ENCODE data around the gene ITGA8.

ITGA8 gene

GRCh38 chr10:15738270-15738925 lies 18.7 kb upstream of the ITGA8 start:
- Histone ChIP-seq H3K79me2 (ENCODE audit: insufficient read depth, low read length) (no peaks in the 10 kb centered on the region), H2AFZ (ENCODE audit: low read length) (no peak overlapping the region), H3K9me2 (ENCODE audit: low read depth, low read length) (no peaks in the 10 kb centered on the region), H3K4me2 (ENCODE audit: low read length) (no peak overlapping the region), H3K4me1 (ENCODE audit: insufficient read depth, low read length, severe bottlenecking) (no peaks in the 10 kb centered on the region), H3K9me3 (ENCODE audit: low read length) (no peaks in the 10 kb centered on the region), H3K9ac (ENCODE audit: low read length) (no peak overlapping the region), H3K27ac (ENCODE audit: low read depth, low read length, poor library complexity, severe bottlenecking) (no peak overlapping the region), H3K4me3 (ENCODE audit: low read depth, low read length, poor library complexity, severe bottlenecking) (no peak overlapping the region), H4K20me1 (ENCODE audit: insufficient read depth, low read length) (no peaks in the 10 kb centered on the region), H3F3A (ENCODE audit: insufficient read depth, low read length) (no peaks in the 10 kb centered on the region), H3K27me3 (ENCODE audit: insufficient read depth, low read length) (no peaks in the 10 kb centered on the region; the same call in 1 of the 2 replicates), H3K36me3 (ENCODE audit: insufficient read depth, low read length) (no peaks in the 10 kb centered on the region)
- TF ChIP-seq EZH2 (IDR thresholded peaks at IDR 0.05; ENCODE audit: borderline replicate concordance, low read length) = no peak
- TF ChIP-seq, protein P1, sequence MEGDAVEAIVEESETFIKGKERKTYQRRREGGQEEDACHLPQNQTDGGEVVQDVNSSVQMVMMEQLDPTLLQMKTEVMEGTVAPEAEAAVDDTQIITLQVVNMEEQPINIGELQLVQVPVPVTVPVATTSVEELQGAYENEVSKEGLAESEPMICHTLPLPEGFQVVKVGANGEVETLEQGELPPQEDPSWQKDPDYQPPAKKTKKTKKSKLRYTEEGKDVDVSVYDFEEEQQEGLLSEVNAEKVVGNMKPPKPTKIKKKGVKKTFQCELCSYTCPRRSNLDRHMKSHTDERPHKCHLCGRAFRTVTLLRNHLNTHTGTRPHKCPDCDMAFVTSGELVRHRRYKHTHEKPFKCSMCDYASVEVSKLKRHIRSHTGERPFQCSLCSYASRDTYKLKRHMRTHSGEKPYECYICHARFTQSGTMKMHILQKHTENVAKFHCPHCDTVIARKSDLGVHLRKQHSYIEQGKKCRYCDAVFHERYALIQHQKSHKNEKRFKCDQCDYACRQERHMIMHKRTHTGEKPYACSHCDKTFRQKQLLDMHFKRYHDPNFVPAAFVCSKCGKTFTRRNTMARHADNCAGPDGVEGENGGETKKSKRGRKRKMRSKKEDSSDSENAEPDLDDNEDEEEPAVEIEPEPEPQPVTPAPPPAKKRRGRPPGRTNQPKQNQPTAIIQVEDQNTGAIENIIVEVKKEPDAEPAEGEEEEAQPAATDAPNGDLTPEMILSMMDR (IDR thresholded peaks at IDR 0.05; ENCODE audit: low read length) = no peak

DNA sequence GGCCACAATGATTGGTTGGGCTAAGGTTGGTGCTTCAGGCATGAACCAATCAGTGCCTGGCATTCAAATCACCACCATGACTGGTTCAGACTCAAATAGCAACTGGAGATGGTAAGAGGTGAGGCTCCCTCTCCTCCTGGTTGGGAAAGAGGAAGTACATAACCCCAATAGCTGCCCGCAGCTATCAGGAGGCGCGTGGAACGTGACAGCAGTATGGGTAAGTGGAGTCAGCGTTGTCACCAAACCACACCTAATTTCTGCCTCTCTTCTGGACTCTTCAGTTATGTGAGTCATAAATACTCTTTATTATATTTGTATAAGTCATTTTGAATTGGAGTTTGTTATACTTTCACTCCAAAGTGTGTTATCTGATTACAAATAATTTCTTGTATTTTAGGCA lies 17.9 kb upstream of the ITGA8 start:
- no peak overlapping the region for H2AFZ ChIP-seq (ENCODE audit: low read length)
- H3K36me3 ChIP-seq (ENCODE audit: insufficient read depth, low read length) = no peaks in the 10 kb centered on the region
- H4K20me1 ChIP-seq (ENCODE audit: insufficient read depth, low read length) = no peaks in the 10 kb centered on the region
- H3K27me3 ChIP-seq (ENCODE audit: insufficient read depth, low read length) = no peaks in the 10 kb centered on the region; the same call in 1 of the 2 replicates
- no peaks in the 10 kb centered on the region for H3K9me3 ChIP-seq (ENCODE audit: low read length)
- no peaks in the 10 kb centered on the region for H3K79me2 ChIP-seq (ENCODE audit: insufficient read depth, low read length)
- no peaks in the 10 kb centered on the region for H3F3A ChIP-seq (ENCODE audit: insufficient read depth, low read length)
- TF ChIP-seq, protein P1 (IDR thresholded peaks at IDR 0.05; ENCODE audit: low read length) = no peak
- TF ChIP-seq EZH2 (IDR thresholded peaks at IDR 0.05; ENCODE audit: borderline replicate concordance, low read length) = no peak
- no peak overlapping the region for H3K4me2 ChIP-seq (ENCODE audit: low read length)
- H3K4me1 ChIP-seq (ENCODE audit: insufficient read depth, low read length, severe bottlenecking) = no peaks in the 10 kb centered on the region
- no peak overlapping the region for H3K27ac ChIP-seq (ENCODE audit: low read depth, low read length, poor library complexity, severe bottlenecking)
- H3K9me2 ChIP-seq (ENCODE audit: low read depth, low read length) = no peaks in the 10 kb centered on the region
- H3K9ac ChIP-seq (ENCODE audit: low read length) = no peak overlapping the region
- H3K4me3 ChIP-seq (ENCODE audit: low read depth, low read length, poor library complexity, severe bottlenecking) = no peak overlapping the region

GRCh38 chr10:15735763-15736162 lies 16.0 kb upstream of the ITGA8 start:
- no peak for TF ChIP-seq EZH2 (IDR thresholded peaks at IDR 0.05; ENCODE audit: borderline replicate concordance, low read length)
- TF ChIP-seq, protein P1 (IDR thresholded peaks at IDR 0.05; ENCODE audit: low read length) = no peak
- no peak overlapping the region for H2AFZ ChIP-seq (ENCODE audit: low read length)

More at GRCh38 chr10:15735763-15736162, 16.0 kb upstream of the ITGA8 start:
- no peaks in the 10 kb centered on the region for H4K20me1 ChIP-seq (ENCODE audit: insufficient read depth, low read length)
- no peak overlapping the region for H3K4me2 ChIP-seq (ENCODE audit: low read length)
- no peaks in the 10 kb centered on the region for H3K9me2 ChIP-seq (ENCODE audit: low read depth, low read length)
- H3K27ac ChIP-seq (ENCODE audit: low read depth, low read length, poor library complexity, severe bottlenecking) = no peak overlapping the region
- no peaks in the 10 kb centered on the region for H3K9me3 ChIP-seq (ENCODE audit: low read length)
- no peaks in the 10 kb centered on the region for H3K27me3 ChIP-seq (ENCODE audit: insufficient read depth, low read length)
- no peak overlapping the region for H3K9ac ChIP-seq (ENCODE audit: low read length)
- H3K36me3 ChIP-seq (ENCODE audit: insufficient read depth, low read length) = no peaks in the 10 kb centered on the region
- no peaks in the 10 kb centered on the region for H3F3A ChIP-seq (ENCODE audit: insufficient read depth, low read length)
- no peaks in the 10 kb centered on the region for H3K79me2 ChIP-seq (ENCODE audit: insufficient read depth, low read length)
- H3K4me3 ChIP-seq (ENCODE audit: low read depth, low read length, poor library complexity, severe bottlenecking) = no peak overlapping the region
- no peaks in the 10 kb centered on the region for H3K4me1 ChIP-seq (ENCODE audit: insufficient read depth, low read length, severe bottlenecking)

Measured in OCI-LY1 (cell line).